HCT116 (cell line): ENCODE measurements around the gene TNRC6A. TPM values are rescaled to one million over a fixed set of nuclear protein-coding genes. Genes with fewer than 3 reads are reported as not detected.

Experiments
- ATAC-seq: fragments of 200-7000 bp; cut with Tn5 transposase; 2 replicates; pipeline ENCODE4 v1.9.1; 2020; ENCODE audit warnings: mild to moderate bottlenecking, moderate library complexity
- BruUV-seq: library from RNA; stranded (reverse); fragments of 400-500 nt; replicated peaks from 2 replicates; lab custom pipeline; 2021; lab: Mats Ljungman, UMichigan
- CTCF ChIA-PET: fragments of 300-600 bp; sonication (Branson Sonifier 250); formaldehyde crosslinking; loops from one replicate; lab custom pipeline; 2021; ENCODE audit warnings: antibody characterized with exemption; lab: Charles Lee
- POLR2A ChIA-PET: fragments of 300-600, 350-600 bp; sonication (Branson Sonifier 250); formaldehyde crosslinking; loops from one replicate; lab custom pipeline; 2021; ENCODE audit warnings: antibody characterized with exemption; lab: Charles Lee
- RAD21 ChIA-PET, 2 experiments: fragments of 300-600 bp; sonication (Branson Sonifier 250); formaldehyde crosslinking; loops; one replicate each; lab custom pipeline; 2023; ENCODE audit warnings: low total read pairs in 2 of 2; ENCODE audit not compliant: uncharacterized antibody in 2 of 2, unreplicated experiment in 2 of 2, low non-redundant PET in 1 of 2; lab: Charles Lee
- DNase-seq: peaks from one replicate; pipeline ENCODE4 v3.0.0-alpha.2; 2010; ENCODE audit warnings: low read depth, low spot score
- H2AFZ ChIP-seq: fragments of 200-600 bp; shearing (Covaris generic), sonication (generic); 2 replicates; pipeline ENCODE4 v1.6.1; 2017; ENCODE audit warnings: low read depth, mixed run types, mixed read lengths, antibody characterized with exemption, low read length; ENCODE audit not compliant: poor library complexity, severe bottlenecking
- H3K27ac ChIP-seq: 2 replicates; pipeline ENCODE4 v1.5.1; 2012; ENCODE audit warnings: low read depth, low read length
- H3K27me3 ChIP-seq: fragments of 200-600 bp; sonication (generic); 2 replicates; pipeline ENCODE4 v1.6.1; 2016; ENCODE audit warnings: mixed run types, low read length, mixed read lengths; ENCODE audit not compliant: insufficient read depth
- H3K36me3 ChIP-seq, 2 experiments: fragments of 200-500 bp in 1 of 2; fragments of 200-600 bp in 1 of 2; sonication (Bioruptor generic) in 1 of 2; sonication (generic) in 1 of 2; 2 replicates each; pipeline versions ENCODE4 v1.5.1 to v1.6.1; 2014 to 2016; ENCODE audit warnings: low read length in 2 of 2, inconsistent platforms in 1 of 2, mixed read lengths in 1 of 2, mixed run types in 1 of 2; ENCODE audit not compliant: insufficient read depth in 2 of 2, control insufficient read depth in 1 of 2
- H3K4me1 ChIP-seq, 2 experiments: fragments of 200-600 bp in 1 of 2; sonication (generic) in 1 of 2; 2 replicates each; pipeline versions ENCODE4 v1.5.1 to v1.6.1; 2012 to 2017; ENCODE audit warnings: low read length in 2 of 2, inconsistent platforms in 1 of 2, mild to moderate bottlenecking in 1 of 2, mixed read lengths in 1 of 2, mixed run types in 1 of 2, moderate library complexity in 1 of 2; ENCODE audit not compliant: insufficient read depth in 2 of 2, control insufficient read depth in 1 of 2
- H3K4me2 ChIP-seq: fragments of 200-600 bp; sonication (generic); 2 replicates; pipeline ENCODE4 v1.6.1; 2017; ENCODE audit warnings: mixed run types, low read length, mixed read lengths
- H3K4me3 ChIP-seq, 2 experiments: fragments of 200-600 bp in 1 of 2; sonication (generic) in 1 of 2; replicated peaks in 1 of 2; 2 replicates each; pipeline ENCODE4 v1.5.1; 2011 to 2016; ENCODE audit warnings: low read length in 2 of 2, control low read depth in 1 of 2, low read depth in 1 of 2, mild to moderate bottlenecking in 1 of 2, mixed read lengths in 1 of 2, mixed run types in 1 of 2
- H3K79me2 ChIP-seq: fragments of 200-600 bp; sonication (generic); 2 replicates; pipeline ENCODE4 v1.6.1; 2017; ENCODE audit warnings: mild to moderate bottlenecking, mixed run types, low read length, moderate library complexity, mixed read lengths; ENCODE audit not compliant: insufficient read depth
- H3K9ac ChIP-seq: fragments of 200-600 bp; sonication (generic); 2 replicates; pipeline ENCODE4 v1.6.1; 2016; ENCODE audit warnings: low read length, mixed read lengths
- H3K9me2 ChIP-seq: fragments of 200-600 bp; sonication (generic), shearing (Covaris generic); 2 replicates; pipeline ENCODE4 v1.6.1; 2017; ENCODE audit warnings: mixed run types, mild to moderate bottlenecking, moderate library complexity; ENCODE audit not compliant: insufficient read depth
- H3K9me3 ChIP-seq, 2 experiments: fragments of 200-500 bp in 1 of 2; fragments of 200-600 bp in 1 of 2; sonication (Bioruptor generic) in 1 of 2; sonication (generic) in 1 of 2; 2 replicates each; pipeline ENCODE4 v1.6.1; 2014 to 2017; ENCODE audit warnings: low read length in 2 of 2, mixed read lengths in 2 of 2, inconsistent platforms in 1 of 2, low read depth in 1 of 2, mild to moderate bottlenecking in 1 of 2, mixed run types in 1 of 2, moderate library complexity in 1 of 2; ENCODE audit not compliant: control insufficient read depth in 1 of 2, insufficient read depth in 1 of 2
- H4K20me1 ChIP-seq: fragments of 200-600 bp; sonication (generic), shearing (Covaris generic); 2 replicates; pipeline ENCODE4 v1.6.1; 2017; ENCODE audit warnings: mixed run types, mild to moderate bottlenecking, moderate library complexity; ENCODE audit not compliant: insufficient read depth
- CBX3 ChIP-seq: IDR thresholded peaks from 2 replicates; pipeline ENCODE4 v1.6.1; 2012; ENCODE audit warnings: low read depth
- EGR1 ChIP-seq: IDR thresholded peaks from 2 replicates; pipeline ENCODE4 v1.6.1; 2012; ENCODE audit warnings: low read depth
- ELF1 ChIP-seq: IDR thresholded peaks from 2 replicates; pipeline ENCODE4 v1.6.1; 2012; ENCODE audit warnings: low read depth, borderline replicate concordance
- EZH2 ChIP-seq: fragments of 200-600 bp; sonication (generic); IDR thresholded peaks from 2 replicates; pipeline ENCODE4 v1.6.1; 2017; ENCODE audit warnings: antibody characterized with exemption, mixed run types
- EZH2phosphoT487 ChIP-seq: fragments of 200-600 bp; IDR thresholded peaks from 2 replicates; pipeline ENCODE4 v1.6.1; 2018; ENCODE audit warnings: antibody characterized with exemption, borderline replicate concordance
- FOSL1 ChIP-seq: IDR thresholded peaks from 2 replicates; pipeline ENCODE4 v1.6.1; 2012; ENCODE audit warnings: low read depth
- JUND ChIP-seq: IDR thresholded peaks from 2 replicates; pipeline ENCODE4 v1.6.1; 2012
- MAX ChIP-seq: IDR thresholded peaks from 2 replicates; pipeline ENCODE4 v1.6.1; 2012
- POLR2A ChIP-seq: IDR thresholded peaks from 2 replicates; pipeline ENCODE4 v1.7.0; 2011; ENCODE audit warnings: borderline replicate concordance; ENCODE audit not compliant: insufficient read depth, insufficient read length; ENCODE audit errors: extremely low read depth
- RAD21 ChIP-seq: IDR thresholded peaks from 2 replicates; pipeline ENCODE4 v1.6.1; 2012; ENCODE audit warnings: low read depth, mild to moderate bottlenecking
- SIN3A ChIP-seq: IDR thresholded peaks from 2 replicates; pipeline ENCODE4 v1.6.1; 2012; ENCODE audit warnings: low read depth
- SP1 ChIP-seq: IDR thresholded peaks from 2 replicates; pipeline ENCODE4 v1.6.1; 2012; ENCODE audit warnings: low read depth
- SRF ChIP-seq: IDR thresholded peaks from 2 replicates; pipeline ENCODE4 v1.6.1; 2012; ENCODE audit warnings: low read depth
- TCF7L2 ChIP-seq: IDR thresholded peaks from 2 replicates; pipeline ENCODE4 v1.7.0; 2011; ENCODE audit warnings: borderline replicate concordance, inconsistent platforms; ENCODE audit not compliant: insufficient read depth, insufficient read length; ENCODE audit errors: extremely low read depth
- YY1 ChIP-seq: IDR thresholded peaks from 2 replicates; pipeline ENCODE4 v1.6.1; 2011; ENCODE audit warnings: low read length, low read depth, moderate library complexity, mild to moderate bottlenecking; ENCODE audit not compliant: insufficient replicate concordance; ENCODE audit errors: extremely low read depth
- ZBTB33 ChIP-seq: IDR thresholded peaks from 2 replicates; pipeline ENCODE4 v1.6.1; 2011; ENCODE audit warnings: mild to moderate bottlenecking, low read length, moderate library complexity; ENCODE audit not compliant: insufficient replicate concordance; ENCODE audit errors: extremely low read depth
- ZFX ChIP-seq: fragments of 450-650 bp; IDR thresholded peaks from 2 replicates; pipeline ENCODE4 v1.6.1; 2017
- ZNF274 ChIP-seq: fragments of 200-500 bp; sonication (Bioruptor generic); IDR thresholded peaks from 2 replicates; pipeline ENCODE4 v1.6.1; 2014; ENCODE audit warnings: mild to moderate bottlenecking, low read depth, low read length, inconsistent platforms
- intact Hi-C: fragments of 100-400 bp; cut with micrococcal nuclease; formaldehyde crosslinking; loops from 2 replicates; pipeline ENCODE4 v1.10.0; 2022
- total RNA-seq: library from RNA; stranded (reverse); gene quantifications from one replicate; pipeline ENCODE4 v1.2.1, GENCODE V29; 2021; ENCODE audit not compliant: unreplicated experiment
- TF ChIP-seq, protein P1 (sequence below), 3 experiments: fragments of 200-600 bp in 1 of 3; sonication (generic) in 1 of 3; IDR thresholded peaks in 2 of 3; conservative IDR thresholded peaks in 1 of 3; 2 replicates each; pipeline ENCODE4 v1.5.1; 2012 to 2017; ENCODE audit warnings: low read depth in 2 of 3, low read length in 2 of 3, antibody characterized with exemption in 1 of 3, borderline replicate concordance in 1 of 3, control low read depth in 1 of 3, mild to moderate bottlenecking in 1 of 3, mixed read lengths in 1 of 3, mixed run types in 1 of 3, moderate library complexity in 1 of 3; ENCODE audit not compliant: insufficient read depth in 1 of 3
- TF ChIP-seq, protein P2 (sequence below): IDR thresholded peaks from 2 replicates; pipeline ENCODE4 v1.6.1; 2012; ENCODE audit warnings: low read depth

The TNRC6A gene
- total RNA-seq, 1 experiment from 2014 or later, result 37.0 TPM

DNA sequence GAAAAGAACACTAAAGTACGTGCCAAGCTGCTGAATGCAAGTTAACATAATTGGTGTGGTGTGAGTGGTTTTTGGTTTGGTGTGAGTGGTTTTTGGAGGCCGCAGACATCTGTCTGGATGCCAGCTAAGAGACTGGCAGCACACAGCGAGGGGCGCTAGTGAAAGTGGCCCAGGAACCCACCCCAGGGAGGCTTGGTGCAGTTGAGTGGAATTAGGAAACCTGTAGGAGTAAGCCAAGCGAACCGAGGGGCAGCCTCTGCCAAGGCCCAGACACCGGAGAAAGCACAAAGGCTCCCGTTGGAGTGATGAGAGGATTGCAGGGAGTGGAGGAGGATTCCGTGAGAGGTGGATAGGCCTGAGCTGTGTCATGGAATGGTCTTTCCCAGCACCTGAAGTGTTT lies 91.7 kb downstream of the TNRC6A start:
- intact Hi-C loops, result no loop called here
- Histone ChIP-seq H3K27ac (no peak overlapping the region), H3K4me2 (no peak overlapping the region), H3K4me3 (no peak overlapping the region), H3K36me3 (peaks cover 52 to 56% of the 10 kb centered on the region in 2 experiments), H3K9me3 (no peaks in the 10 kb centered on the region), H3K9ac (no peak overlapping the region), H4K20me1 (peaks cover 6% of the 10 kb centered on the region; the same call in 1 of the 2 replicates), H3K4me1 (no peaks in the 10 kb centered on the region), H3K9me2 (no peaks in the 10 kb centered on the region), H3K27me3 (no peaks in the 10 kb centered on the region), H2AFZ (no peak overlapping the region), H3K79me2 (no peaks in the 10 kb centered on the region)
- DNase-seq, result no peak
- ChIA-PET RAD21 (no interaction called here), CTCF (no interaction called here), POLR2A (no interaction called here)
- TF ChIP-seq, protein P1, sequence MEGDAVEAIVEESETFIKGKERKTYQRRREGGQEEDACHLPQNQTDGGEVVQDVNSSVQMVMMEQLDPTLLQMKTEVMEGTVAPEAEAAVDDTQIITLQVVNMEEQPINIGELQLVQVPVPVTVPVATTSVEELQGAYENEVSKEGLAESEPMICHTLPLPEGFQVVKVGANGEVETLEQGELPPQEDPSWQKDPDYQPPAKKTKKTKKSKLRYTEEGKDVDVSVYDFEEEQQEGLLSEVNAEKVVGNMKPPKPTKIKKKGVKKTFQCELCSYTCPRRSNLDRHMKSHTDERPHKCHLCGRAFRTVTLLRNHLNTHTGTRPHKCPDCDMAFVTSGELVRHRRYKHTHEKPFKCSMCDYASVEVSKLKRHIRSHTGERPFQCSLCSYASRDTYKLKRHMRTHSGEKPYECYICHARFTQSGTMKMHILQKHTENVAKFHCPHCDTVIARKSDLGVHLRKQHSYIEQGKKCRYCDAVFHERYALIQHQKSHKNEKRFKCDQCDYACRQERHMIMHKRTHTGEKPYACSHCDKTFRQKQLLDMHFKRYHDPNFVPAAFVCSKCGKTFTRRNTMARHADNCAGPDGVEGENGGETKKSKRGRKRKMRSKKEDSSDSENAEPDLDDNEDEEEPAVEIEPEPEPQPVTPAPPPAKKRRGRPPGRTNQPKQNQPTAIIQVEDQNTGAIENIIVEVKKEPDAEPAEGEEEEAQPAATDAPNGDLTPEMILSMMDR (IDR thresholded peaks at IDR 0.05 in 2 of 3, conservative IDR thresholded peaks at IDR 0.05 in 1 of 3; ENCODE audit: borderline replicate concordance in 1 of 3, insufficient read depth in 1 of 3, low read depth in 2 of 3, low read length in 2 of 3), result no peak
- no peak for TF ChIP-seq EZH2
- no peak for TF ChIP-seq EGR1
- no peak for TF ChIP-seq ZBTB33
- TF ChIP-seq SIN3A, result no peak
- TF ChIP-seq RAD21, result no peak
- no peak for TF ChIP-seq TCF7L2
- no peak for TF ChIP-seq CBX3
- TF ChIP-seq ZNF274, result no peak
- TF ChIP-seq POLR2A, result no peak
- TF ChIP-seq SRF, result no peak
- TF ChIP-seq YY1, result no peak
- TF ChIP-seq EZH2phosphoT487, result no peak
- no peak for TF ChIP-seq ELF1
- no peak for TF ChIP-seq ZFX
- no peak for TF ChIP-seq JUND
- TF ChIP-seq, protein P2, sequence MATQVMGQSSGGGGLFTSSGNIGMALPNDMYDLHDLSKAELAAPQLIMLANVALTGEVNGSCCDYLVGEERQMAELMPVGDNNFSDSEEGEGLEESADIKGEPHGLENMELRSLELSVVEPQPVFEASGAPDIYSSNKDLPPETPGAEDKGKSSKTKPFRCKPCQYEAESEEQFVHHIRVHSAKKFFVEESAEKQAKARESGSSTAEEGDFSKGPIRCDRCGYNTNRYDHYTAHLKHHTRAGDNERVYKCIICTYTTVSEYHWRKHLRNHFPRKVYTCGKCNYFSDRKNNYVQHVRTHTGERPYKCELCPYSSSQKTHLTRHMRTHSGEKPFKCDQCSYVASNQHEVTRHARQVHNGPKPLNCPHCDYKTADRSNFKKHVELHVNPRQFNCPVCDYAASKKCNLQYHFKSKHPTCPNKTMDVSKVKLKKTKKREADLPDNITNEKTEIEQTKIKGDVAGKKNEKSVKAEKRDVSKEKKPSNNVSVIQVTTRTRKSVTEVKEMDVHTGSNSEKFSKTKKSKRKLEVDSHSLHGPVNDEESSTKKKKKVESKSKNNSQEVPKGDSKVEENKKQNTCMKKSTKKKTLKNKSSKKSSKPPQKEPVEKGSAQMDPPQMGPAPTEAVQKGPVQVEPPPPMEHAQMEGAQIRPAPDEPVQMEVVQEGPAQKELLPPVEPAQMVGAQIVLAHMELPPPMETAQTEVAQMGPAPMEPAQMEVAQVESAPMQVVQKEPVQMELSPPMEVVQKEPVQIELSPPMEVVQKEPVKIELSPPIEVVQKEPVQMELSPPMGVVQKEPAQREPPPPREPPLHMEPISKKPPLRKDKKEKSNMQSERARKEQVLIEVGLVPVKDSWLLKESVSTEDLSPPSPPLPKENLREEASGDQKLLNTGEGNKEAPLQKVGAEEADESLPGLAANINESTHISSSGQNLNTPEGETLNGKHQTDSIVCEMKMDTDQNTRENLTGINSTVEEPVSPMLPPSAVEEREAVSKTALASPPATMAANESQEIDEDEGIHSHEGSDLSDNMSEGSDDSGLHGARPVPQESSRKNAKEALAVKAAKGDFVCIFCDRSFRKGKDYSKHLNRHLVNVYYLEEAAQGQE, result no peak
- no peak for TF ChIP-seq FOSL1
- TF ChIP-seq MAX, result no peak
- TF ChIP-seq SP1, result no peak
- ATAC-seq, result no peak
- BruUV-seq, result no TSS peak
